Fibroblast of skin of right quadriceps (primary cell): ENCODE data around the gene CROCC2.

Experiments
- DNase-seq: peaks from one replicate; pipeline ENCODE4 v3.0.0-alpha.2; 2013

Gene CROCC2

DNA sequence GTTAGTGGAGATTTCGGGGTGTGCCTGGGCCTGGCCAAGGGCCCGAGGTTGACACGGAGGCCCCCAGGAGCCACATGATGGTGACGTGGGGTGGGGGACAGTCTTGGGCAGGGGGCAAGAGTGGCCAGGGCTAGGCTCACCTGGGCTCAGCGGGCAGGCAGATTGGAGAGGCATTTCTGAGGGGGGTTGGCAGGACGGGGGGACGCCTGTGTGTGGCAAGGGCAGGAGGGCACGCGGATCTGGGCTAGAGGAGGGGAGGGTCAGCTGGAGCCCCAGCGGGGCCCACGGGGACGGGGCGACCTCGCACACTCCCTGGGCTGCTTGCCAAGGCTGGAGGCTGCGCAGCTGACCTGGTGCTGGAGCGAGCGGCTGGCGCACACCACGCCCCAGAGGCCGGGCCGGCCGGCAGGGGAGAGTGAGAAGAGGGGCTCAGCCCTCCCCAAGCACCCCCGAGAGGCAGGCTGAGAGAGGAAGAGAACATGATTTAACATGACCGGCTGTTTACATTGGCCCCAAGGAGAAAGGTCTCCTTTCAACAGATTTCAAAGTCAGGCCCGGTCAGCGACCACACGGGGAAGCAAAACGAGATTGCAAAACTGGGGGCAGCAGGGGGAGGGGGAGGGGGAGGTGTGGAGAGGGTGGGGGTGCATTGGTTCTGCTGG lies 54.3 kb downstream of the CROCC2 start:
- DNase-seq = no peak

DNA sequence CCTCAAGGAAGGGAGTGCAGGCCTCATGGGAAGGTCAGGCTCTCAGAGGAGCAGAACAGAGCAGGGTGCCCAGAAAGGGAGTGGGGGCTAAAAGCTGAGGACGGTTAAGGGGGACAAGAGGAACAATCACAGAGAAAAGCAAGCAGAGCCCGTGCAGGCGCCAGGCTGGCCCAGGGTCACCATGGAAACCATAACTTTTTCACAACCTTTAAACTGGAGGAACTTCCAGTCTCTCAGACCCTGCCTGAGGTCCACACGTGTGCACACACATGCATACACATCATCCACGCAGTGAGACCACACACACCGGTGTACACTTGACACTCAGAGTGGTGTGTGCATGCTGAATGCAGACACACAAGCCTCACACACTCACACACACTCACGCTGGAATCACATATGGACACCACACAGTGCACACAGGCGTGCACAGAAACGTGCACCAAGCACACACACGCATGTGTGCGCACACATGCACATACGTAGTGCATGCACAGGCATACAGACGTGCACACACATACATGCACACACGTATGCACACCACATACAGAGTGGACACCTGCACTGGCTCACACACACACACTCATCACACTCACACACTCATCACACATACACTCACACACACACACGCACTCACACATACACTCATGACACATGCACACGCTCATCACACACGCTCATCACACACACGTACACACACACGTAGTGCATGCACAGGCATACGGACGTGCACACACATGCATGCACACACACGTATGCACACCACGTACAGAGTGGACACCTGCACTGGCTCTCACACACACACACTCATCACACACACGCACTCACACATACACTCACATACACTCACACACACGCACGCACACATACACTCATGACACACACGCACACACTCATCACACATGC lies 55.1 kb downstream of the CROCC2 start:
- no peak for DNase-seq

DNA sequence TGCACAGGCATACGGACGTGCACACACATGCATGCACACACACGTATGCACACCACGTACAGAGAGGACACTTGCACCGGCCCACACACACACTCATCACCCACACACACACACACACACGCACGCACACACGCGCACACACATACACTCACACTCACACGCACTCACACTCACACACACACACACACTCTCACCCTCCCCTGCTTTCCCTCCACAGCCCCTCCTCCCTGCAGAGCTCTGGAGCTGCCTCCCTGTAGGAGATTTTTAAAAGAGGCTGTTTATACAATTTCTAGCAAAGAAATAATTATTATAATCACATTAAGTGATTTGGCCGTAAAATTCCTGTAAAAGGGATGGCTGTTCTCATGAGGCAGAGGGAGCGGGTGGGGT lies 55.8 kb downstream of the CROCC2 start:
- no peak for DNase-seq

DNA sequence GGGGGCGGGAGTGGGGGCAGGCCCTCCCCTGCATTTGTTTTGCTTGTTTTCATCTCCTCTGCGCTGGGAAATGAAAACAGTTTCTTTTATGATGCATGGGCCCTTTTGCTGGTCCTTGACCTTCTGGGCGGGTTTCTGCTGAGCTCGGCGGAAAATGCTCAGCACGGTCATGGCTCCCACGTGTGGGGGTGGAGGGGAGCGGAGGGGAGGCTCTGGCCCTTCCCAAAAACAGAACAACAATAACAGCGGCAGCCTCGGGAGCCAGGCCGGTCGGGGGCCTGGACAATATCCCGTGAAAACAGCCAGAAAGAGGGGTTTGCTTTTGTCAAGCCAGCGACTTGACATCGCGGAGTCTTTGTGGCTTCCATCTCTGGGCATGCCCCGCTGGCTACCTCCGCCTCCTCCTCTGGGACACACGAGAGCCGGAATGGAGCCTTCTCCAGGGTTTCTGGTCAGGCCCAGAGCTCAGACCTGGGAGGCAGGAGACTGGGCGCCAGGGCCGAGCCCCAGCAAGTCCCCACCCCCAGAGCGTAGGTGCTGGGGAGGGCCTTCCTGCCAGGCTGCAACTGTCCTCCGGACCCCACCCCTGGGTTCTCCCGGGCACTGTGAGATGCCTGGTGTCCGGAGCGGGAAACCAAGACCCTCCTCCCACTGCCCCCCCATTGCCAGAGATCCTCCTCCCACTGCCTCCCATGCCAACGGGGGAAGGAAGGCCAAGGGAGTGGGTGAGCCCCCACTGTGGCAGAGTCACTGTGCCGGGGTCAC lies 56.3 kb downstream of the CROCC2 start:
- no peak for DNase-seq

DNA sequence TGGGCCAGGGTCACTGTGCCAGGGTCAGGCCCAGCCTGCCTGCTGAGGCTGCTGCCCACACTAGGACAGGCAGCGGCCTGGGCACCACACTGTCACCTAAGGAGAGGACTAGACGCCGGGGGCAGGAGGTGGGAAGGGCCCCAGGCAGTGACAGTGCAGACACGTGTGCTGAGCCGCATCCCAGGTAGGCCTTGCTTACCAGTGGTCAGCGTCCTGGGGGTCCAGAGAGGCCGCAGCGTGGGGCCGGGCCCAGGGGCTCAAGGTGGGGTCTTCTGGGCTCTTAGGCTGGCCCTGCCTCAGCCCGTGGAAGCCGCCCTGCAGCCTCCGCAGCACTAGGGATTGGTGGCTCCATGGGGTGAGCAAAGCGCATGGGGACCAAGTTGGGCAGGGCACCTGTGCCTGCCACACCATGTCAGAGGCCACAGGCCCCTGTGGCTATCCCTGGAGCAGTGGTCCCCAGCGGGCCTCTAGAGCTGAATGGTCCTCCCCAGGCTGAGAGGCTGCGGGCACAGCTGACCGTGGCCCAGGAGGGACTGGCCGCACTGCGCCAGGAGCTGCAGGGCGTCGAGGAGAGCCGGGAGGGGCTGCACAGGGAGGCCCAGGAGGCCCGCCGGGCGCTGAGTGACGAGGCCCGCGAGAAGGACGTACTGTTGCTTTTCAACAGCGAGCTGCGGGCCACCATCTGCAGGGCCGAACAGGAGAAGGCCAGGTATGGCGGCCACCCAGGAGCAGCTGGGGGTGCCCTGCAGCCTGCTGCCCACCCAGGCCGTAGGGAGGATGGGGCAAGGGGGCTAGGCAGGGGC lies 57.1 kb downstream of the CROCC2 start:
- no peak for DNase-seq

DNA sequence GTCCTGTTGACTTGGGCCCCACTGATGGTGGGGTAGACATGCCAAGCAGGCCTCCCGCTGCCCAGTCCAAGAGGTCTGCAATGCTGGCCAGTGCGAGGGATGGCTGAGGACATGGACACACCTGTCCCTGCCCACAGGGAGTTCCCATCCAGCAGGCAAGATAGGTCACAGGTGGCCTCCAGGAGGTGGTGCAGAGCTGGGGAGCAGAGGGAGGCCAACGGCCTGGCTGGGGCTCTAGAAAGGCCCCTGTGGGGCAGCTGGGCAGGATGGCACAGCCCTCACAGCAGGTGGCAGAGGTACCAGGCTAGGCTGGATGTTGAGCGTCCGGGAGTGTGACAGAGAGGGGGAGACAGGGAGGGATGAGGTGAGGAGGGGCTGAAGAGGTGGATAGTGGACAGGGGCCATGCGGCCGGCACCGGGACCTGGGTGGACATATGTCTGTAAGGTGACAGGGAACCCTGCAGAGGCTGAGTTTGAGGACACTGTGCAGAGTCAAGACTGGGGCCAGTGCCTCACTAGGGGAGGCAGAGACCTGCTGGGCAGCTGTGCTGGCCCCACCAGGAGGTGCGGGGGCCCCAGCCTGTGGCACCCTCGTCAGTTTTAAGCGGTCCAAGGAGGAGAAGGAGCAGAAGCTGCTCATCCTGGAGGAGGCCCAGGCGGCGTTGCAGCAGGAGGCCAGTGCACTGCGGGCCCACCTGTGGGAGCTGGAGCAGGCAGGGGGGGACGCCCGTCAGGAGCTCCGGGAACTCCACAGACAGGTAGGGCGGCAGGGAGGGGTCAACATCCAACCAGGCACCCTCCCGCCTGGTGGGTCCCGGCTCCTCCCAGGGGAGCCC lies 58.0 kb downstream of the CROCC2 start:
- DNase-seq = no peak

DNA sequence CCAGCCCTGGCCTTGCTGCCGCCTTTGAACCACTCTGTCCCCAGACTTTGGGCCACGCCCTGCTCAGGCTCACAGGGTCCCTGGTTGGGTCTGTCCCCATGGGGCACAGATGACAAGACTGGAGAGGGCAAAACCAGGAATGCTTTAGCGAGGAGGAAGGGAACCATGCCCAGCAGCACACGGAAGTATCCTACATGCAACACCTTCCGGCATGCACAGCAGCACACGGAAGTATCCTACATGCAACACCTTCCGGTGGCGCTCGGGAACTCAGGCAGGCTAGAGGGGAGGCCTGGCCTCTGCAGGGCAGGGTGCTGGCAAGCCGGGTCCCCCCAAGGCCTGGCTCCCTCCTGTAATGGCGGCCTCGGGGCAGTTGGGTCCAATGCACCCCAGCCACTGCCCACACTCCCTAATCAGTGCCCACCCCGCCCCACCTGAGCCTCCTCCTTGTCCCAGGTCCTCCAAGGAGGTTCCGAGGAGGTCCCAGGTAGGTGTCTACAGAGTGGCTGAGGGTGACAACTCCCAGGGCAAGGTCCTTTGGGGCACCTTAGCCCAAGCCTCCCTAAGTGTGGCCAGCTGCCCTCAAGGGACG lies 58.7 kb downstream of the CROCC2 start:
- no peak for DNase-seq

DNA sequence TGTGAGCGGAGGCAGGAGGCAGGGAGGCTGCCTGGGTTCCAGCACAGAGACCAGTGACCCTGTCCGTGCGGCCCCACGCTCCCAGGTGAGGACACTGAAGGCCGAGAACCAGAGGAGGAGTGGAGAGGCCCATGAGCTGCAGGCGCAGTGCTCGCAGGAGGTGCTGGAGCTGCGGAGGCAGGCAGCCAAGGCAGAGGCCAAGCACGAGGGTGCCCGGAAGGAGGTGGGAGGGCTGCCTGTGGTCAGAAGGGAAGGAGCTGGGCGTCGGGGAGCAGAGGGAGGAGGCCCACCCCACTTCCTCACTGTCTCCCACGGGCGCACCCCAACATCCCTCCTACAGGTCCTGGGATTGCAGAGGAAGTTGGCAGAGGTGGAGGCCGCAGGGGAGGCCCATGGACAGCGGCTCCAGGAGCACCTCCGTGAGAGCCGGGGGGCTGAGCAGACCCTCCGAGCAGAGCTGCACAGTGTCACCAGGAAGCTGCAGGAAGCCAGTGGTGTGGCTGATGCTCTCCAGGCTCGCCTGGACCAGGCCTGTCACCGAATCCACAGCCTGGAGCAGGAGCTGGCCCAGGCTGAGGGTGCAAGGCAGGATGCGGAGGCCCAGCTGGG lies 59.3 kb downstream of the CROCC2 start:
- no peak for DNase-seq

DNA sequence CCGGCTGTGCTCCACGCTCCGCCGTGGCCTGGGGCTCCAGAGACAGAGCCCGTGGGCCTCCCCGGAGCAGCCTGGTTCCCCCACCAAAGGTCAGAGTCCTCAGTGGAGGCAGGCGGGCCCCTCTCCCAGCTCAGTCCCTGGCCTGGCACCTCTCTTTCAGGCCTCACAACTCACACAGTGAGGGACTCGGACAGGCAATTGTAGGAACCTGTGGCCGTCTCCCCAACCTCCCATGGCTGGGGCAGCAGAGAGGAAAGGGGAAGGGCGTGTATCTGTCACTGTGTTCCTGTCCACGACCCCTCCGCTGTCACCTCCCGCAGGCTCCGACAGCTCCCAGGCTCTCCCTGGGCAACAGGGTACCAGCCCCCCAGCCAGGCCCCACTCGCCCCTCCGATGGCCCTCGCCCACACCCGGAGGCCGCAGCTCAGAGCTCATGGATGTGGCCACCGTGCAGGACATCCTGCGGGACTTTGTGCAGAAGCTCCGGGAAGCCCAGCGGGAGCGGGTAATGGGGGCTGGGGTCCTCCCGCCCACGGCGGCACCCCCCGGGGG lies 59.8 kb downstream of the CROCC2 start:
- DNase-seq = no peak

DNA sequence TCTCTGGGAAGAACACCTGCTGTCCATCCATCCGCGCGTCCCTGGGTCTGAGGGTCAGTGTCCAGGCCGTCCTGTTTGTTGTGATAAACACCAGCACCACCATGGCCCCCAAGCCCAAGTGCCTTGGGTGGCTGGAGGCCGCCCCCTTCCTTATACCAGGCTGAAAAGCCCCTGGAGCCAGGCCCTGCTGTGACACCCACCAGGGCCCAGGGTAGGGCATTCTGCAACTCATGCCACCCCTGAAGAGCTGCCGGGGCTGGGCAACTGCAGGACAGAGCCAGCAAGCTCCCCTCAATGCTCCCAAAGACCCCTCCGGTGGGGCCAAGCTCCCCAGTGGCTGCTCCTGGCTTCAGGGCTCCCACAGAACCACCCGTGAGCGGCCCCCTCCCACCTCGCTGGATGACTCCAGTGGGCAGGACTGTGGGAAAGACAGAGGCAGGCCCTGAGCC lies 60.3 kb downstream of the CROCC2 start:
- DNase-seq = no peak

DNA sequence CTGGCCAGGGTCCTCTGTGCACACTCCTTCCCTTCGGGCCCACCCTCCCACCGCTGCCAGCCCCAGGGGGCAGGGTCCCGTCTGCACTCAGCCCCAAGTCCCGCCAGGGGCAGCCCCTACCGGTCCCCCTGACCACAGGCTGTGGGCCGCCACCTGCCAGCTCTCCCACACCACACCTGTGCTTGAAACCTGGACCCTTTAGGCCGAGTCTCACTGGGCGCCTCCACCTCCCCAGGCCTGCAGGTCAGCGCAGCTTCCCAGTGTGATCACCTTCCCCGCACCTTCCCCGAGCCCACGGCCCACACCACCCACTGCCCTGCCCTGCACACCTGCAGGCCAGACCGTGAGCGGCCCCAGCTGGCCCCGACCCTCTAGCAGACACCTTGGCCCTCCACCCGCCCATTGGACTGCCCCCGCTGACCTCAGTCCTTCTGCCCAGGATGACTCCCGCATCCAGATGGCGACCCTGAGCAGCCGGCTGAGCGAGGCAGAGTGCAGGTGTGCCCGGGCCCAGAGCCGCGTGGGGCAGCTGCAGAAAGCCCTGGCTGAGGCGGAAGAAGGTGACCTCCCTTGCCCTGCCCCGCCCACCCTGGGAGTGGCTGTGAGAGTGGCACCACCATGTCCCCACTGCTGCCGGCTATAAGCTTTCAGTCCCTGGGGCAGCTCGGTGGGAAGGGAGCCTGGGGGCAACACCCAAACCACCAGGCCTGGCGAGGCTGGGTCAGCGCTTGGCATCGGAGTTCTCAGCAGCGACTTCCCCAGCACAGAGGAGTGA lies 61.0 kb downstream of the CROCC2 start:
- no peak for DNase-seq

DNA sequence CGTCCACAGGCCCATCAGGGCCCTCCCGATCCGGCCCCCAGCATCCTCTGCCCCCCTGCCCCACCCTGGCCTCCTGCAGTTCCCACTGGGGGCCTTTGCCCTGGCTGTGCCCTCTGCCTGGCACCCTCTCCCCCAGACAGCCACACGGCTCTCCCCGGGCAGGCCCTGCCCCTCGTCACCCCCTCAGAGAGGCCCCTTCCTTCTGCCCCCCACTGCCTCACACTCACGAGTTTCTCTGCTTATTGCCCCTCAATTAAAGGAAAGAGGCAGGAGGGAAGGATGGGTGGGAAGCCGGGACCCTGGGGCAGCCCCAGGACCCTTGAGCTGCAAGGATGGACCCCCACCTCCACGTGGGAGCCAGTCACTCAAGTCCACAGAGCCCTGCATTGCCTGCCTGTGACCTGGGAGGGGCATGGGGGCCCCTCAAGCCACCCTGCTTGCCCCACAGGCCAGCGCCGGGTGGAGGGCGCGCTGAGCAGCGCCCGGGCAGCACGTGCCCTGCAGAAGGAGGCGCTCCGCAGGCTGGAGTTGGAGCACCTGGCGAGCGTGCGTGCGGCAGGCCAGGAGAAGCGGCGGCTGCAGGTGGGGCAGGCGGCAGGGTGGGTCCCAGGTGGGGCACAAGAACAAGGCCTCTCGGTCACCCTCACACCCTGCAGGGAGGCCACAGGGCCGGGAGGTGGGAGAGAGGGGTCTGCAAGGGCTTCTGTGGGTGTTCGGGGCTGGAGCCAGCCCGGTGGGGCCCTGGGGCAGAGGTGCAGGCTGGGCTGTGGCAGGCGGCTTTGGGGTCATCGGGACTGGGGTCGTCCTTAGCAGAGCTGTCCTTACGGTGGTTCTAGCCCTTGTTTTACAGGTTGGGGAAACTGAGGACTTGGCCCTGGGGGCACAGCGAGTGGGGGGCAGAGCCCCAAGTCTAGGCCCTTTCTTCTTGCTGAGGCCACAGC lies 61.8 kb downstream of the CROCC2 start:
- no peak for DNase-seq

DNA sequence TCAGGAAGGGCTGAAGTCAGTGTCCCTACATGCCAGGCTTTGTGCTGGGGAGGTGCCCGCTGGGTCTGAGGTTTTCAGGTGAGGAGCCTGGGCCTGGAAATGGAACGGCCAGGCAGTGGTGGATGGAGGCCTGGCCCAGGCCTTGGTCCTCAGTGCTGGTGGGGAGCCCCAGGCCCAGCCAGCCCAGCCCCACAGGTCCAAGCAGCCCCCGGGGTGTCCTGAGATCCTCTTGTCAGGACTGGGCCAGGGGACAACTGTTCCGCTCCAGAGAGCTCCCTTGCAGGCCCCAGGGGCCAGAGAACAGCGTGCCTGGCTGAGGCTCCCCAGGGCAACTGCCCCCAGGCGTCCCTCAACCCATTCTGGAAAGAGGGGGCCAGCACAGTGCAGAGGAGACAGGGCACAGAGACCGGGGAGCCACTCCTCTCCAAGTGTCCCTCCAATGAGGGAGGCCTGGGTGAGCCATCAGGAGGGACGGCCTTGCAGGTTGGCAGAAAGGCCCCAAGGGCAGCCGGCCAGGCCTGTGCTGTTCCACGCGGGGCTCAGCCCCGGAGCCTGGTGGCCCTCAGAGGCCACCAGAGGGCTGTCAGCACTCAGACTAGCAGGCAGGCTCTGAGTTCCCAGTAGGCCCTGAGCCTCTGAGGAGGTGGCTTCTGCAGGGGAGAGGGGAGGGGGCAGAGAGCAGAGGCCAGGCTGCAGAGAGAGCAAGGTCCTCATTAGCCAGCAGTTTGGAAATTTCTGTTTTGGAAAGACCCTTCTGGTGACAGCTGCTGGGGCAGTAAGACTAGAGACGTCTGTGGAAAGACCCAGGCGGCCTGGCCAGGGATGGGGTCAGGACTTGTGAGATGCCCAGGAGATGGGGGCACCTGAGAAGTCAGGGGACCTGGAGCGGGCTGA lies 62.8 kb downstream of the CROCC2 start:
- no peak for DNase-seq

DNA sequence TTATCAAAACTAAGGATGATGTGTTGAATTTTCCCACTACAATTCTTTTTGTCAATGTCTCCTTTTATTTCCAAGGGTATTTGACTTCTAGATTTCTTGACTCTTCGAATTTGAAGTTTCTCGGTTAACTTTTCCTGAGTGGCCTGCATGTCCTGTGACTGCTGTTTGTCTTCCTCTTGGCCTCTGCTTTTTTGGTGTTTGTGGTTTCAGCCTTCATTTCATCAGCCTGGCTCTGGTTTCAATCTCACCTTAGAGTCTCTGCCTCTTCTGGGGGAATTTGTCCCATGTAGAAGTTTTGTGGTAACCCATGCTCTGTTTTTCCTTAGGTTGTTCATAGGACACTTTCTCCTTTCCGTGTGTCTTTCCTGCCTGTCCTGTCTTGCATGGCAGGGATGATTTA lies 64.0 kb downstream of the CROCC2 start:
- no peak for DNase-seq

DNA sequence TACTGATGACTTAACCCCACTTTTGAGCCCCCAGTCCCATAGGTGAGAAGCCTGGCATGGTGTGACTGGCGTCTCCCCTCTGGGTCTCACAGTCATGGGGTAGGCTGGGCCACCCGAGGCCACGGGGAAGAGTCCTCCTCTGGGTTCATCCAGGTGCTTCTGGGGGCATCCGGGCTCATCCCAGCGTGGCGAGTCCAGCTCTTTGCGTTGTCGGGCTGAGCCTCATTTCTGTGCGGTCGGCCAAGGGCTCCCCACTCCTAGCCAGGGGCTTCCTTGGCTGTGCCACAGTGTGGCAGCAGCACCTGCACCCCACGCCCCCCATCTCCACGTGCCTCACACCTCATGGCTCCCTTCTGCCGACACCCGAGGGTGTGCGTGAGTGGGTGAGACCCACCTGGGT lies 64.7 kb downstream of the CROCC2 start:
- DNase-seq = no peak

DNA sequence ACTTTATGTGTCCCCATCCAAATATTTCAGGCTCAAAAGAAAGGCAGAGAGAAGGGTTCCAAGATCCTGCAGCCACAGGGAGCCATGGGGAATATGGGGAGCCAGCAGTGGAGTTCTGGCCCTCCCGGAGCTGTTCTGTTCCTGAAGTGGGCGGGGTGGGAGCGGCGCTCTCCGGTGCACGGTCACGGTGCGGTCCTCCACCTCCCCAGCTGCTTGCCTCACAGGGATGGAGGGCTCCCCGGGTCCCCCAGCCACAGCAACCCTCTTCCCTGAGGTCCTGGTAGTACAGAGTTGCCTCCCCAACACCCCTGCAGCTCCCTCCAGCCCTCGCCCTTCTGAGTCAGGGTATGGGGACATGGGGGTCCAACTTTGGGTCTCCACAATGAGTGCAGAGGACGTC lies 66.1 kb downstream of the CROCC2 start:
- no peak for DNase-seq
